ENCODE measurements around the gene NR4A2.

DNA sequence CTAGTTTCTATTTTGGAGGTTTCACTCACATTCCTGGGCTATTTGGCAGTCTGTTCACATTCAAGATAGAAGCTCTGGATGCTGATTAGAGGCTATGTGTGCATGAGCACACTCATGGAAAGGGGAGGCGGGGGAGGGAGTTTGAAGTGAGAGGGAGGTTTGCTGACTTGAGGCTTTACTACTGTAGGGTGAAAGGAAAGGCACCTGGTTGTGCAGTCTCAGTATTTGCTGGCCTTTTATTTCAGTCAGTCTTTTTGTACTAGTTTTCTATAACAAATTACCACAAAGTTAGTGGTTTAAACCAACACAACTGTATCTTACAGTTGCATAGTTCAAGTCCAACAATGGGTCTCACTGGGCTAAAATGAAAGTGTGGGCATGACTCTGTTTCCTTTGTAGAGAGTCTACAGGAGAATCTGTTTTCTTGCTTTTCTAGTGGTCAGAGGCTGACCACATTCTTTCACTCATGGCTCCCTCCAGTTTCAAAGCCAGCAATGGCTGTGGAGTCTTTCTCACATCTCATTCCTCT is 47.7 kb upstream of the NR4A2 start:
- TF ChIP-seq, protein P1, sequence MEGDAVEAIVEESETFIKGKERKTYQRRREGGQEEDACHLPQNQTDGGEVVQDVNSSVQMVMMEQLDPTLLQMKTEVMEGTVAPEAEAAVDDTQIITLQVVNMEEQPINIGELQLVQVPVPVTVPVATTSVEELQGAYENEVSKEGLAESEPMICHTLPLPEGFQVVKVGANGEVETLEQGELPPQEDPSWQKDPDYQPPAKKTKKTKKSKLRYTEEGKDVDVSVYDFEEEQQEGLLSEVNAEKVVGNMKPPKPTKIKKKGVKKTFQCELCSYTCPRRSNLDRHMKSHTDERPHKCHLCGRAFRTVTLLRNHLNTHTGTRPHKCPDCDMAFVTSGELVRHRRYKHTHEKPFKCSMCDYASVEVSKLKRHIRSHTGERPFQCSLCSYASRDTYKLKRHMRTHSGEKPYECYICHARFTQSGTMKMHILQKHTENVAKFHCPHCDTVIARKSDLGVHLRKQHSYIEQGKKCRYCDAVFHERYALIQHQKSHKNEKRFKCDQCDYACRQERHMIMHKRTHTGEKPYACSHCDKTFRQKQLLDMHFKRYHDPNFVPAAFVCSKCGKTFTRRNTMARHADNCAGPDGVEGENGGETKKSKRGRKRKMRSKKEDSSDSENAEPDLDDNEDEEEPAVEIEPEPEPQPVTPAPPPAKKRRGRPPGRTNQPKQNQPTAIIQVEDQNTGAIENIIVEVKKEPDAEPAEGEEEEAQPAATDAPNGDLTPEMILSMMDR (tag by site-specific recombination; IDR thresholded peaks at IDR 0.05): no peak
- TF ChIP-seq YY1 (tag by site-specific recombination; IDR thresholded peaks at IDR 0.05): no peak
- TF ChIP-seq ZIC2 (tag by site-specific recombination; IDR thresholded peaks at IDR 0.05): no peak
- no peak for TF ChIP-seq MYNN (tag by site-specific recombination; IDR thresholded peaks at IDR 0.05; ENCODE audit: borderline replicate concordance)
- TF ChIP-seq ZBTB8A (tag by site-specific recombination; IDR thresholded peaks at IDR 0.05): no peak
- TF ChIP-seq ZNF433 (tag by site-specific recombination; IDR thresholded peaks at IDR 0.05; ENCODE audit: low read depth): no peak
